GM12891 (cell line): ENCODE results near the gene TMEM11.
"Not testable (repeated sequence)": the region's sequence is repeated elsewhere in the genome, so short reads cannot be mapped to it uniquely, and the experiment has no call there.

Source experiments
- DNase-seq: peaks from one replicate; pipeline ENCODE4 v3.0.0; 2011; ENCODE audit warnings: low spot score; ENCODE audit not compliant: insufficient read length
- FAIRE-seq: peaks from 2 replicates; lab custom pipeline; 2011; peaks lifted over from hg19 to GRCh38; lab: Jason Lieb, UNC
- PAX5 ChIP-seq: IDR thresholded peaks from 2 replicates; pipeline ENCODE4 v1.6.1; 2011; ENCODE audit warnings: low read length, moderate library complexity, mild to moderate bottlenecking; ENCODE audit not compliant: insufficient read depth, severe bottlenecking
- POLR2A ChIP-seq: IDR thresholded peaks from 2 replicates; pipeline ENCODE4 v1.6.1; 2011; ENCODE audit warnings: low read depth, low read length, control low read depth
- POLR2AphosphoS5 ChIP-seq: IDR thresholded peaks from 2 replicates; pipeline ENCODE4 v1.6.1; 2011; ENCODE audit warnings: low read depth, low read length, control low read depth
- POU2F2 ChIP-seq: IDR thresholded peaks from 2 replicates; pipeline ENCODE4 v1.6.1; 2011; ENCODE audit warnings: low read depth, mild to moderate bottlenecking, control low read depth, low read length, moderate library complexity
- SPI1 ChIP-seq: IDR thresholded peaks from 2 replicates; pipeline ENCODE4 v1.6.1; 2011; ENCODE audit warnings: low read depth, low read length, control low read depth
- TAF1 ChIP-seq: IDR thresholded peaks from 2 replicates; pipeline ENCODE4 v1.6.1; 2011; ENCODE audit warnings: low read depth, low read length, control low read depth

TMEM11 gene

DNA sequence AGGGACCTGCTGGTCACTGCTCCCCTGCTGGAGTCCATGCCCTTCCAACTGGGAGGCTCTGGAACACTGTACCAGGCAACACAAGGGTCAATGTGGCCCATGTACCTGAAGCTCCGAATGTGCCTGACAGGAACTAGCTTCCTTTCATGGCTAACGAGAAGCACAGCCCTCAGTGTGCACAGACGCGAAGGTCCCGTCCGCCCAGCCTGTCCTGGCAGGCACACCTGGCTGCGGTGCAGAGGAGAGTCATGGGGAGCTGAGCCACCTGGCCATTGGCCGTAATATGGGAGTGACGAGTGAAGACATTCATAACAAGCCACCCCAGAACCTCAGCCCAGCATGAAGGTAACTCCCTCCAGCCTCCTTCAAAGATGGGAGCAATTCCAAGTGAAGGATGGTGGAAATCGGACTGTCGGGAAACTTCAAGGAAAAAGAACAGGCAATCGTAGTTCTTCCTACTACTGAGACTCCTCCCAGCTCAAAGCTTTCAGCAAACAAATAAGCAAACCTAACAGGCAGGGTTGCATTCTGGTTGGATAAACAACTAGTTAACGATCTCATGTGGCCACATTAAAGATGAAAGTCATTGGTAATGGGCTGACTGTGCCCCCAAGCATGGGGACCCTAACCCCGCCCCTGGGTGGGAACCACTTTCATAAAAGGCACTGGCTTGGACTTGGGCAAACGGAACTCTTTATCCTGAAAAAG is 13.2 kb downstream of the TMEM11 start:
- peak; percentile 74 for FAIRE-seq
- DNase-seq = no peak
- no peak for TF ChIP-seq POU2F2

GRCh38 chr17:21199856-21200255 is 14.1 kb downstream of the TMEM11 start:
- TF ChIP-seq POU2F2 (peak; percentile 94; the same call in 1 of the 2 replicates), POLR2A (no peak)
- FAIRE-seq (peak; percentile 86), DNase-seq (peak; percentile 59)

DNA sequence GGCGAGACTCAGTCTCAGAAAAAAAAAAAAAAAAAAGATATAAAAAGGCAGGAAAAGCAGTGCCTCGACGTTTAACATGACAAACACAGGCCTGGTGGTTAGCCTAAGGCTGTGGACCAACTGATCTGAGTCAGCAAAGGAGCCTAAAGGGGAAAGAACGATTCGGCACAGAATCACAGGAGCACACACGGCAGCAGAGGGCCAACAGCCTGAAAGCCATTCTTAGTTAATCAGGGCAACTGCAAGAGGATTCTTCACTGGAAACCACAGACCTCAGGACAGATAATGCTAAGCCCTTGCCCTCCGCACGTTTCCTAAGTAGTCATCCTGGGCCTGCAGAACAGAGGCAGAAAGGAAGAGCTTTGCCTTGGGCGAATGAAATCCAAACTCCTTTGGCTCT is 14.7 kb downstream of the TMEM11 start:
- no peak for TF ChIP-seq SPI1
- TF ChIP-seq POLR2A = no peak
- no peak for TF ChIP-seq POU2F2
- TF ChIP-seq PAX5 = no peak
- no peak for TF ChIP-seq TAF1
- TF ChIP-seq POLR2AphosphoS5 = no peak
- FAIRE-seq (no peak), DNase-seq (no peak)

GRCh38 chr17:21198411-21198810 is 15.6 kb downstream of the TMEM11 start:
- TF ChIP-seq POU2F2 (no peak), PAX5 (no peak), POLR2AphosphoS5 (no peak), TAF1 (no peak), SPI1 (no peak), POLR2A (no peak)
- no peak for FAIRE-seq
- DNase-seq = no peak

DNA sequence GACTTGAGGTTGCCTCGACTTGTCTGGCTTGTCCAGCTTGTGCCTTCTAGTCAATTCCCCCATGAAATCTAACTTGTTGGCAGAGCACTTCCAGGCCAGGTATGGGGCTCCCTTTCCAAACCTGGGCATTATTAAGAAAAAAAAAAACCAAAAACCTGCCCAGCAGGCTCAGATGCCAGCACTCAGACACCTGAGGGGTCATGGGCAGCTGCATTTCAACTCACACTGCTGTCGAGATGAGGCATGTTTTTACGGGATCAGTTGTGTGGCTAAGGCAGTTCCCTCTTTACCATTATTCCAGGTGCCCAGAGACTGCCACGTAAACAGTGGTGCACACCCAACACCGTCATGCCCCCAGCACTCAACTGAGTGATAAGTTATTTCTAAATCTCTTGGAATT is 17.8 kb downstream of the TMEM11 start:
- DNase-seq (no peak), FAIRE-seq (no peak)
- TF ChIP-seq TAF1 = no peak
- no peak for TF ChIP-seq SPI1
- no peak for TF ChIP-seq POLR2AphosphoS5
- TF ChIP-seq PAX5 = no peak
- TF ChIP-seq POU2F2 = no peak

- FAIRE-seq (no peak), DNase-seq (no peak)
- TF ChIP-seq POLR2AphosphoS5 = no peak
- TF ChIP-seq PAX5 = no peak
- no peak for TF ChIP-seq TAF1
- TF ChIP-seq POU2F2 = no peak
- no peak for TF ChIP-seq SPI1
- no peak for TF ChIP-seq POLR2A
Observed at GRCh38 chr17:21194703-21195102, 19.3 kb downstream of the TMEM11 start.

- TF ChIP-seq POU2F2 (no peak), PAX5 (no peak), POLR2A (no peak), TAF1 (no peak), POLR2AphosphoS5 (no peak), SPI1 (no peak)
- DNase-seq (no peak), FAIRE-seq (no peak)
Observed at GRCh38 chr17:21194226-21194625, 19.7 kb downstream of the TMEM11 start.

GRCh38 chr17:21193031-21193430 is 20.9 kb downstream of the TMEM11 start:
- TF ChIP-seq TAF1 (no peak), SPI1 (no peak), PAX5 (no peak), POLR2AphosphoS5 (no peak), POLR2A (no peak), POU2F2 (no peak)
- DNase-seq (no peak), FAIRE-seq (no peak)

DNA sequence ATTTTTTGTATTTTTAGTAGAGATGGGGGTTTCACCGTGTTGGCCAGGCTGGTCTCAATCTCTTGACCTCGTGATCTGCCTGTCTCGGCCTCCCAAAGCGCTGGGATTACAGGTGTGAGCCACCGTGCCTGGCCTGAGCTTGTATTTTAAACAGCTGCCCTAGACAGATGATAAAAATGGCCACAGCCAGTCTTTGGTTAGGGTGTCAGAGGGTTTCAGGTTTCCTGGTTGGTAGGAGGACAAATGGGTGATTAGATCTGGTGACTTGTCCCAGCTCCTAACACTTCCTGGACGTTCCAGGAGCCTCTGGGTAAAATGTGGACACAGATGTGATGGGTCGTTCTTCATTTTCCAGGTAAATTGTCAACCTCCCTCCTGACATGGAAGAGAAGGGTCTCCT is 21.5 kb downstream of the TMEM11 start:
- not testable (repeated sequence) for DNase-seq, FAIRE-seq

DNA sequence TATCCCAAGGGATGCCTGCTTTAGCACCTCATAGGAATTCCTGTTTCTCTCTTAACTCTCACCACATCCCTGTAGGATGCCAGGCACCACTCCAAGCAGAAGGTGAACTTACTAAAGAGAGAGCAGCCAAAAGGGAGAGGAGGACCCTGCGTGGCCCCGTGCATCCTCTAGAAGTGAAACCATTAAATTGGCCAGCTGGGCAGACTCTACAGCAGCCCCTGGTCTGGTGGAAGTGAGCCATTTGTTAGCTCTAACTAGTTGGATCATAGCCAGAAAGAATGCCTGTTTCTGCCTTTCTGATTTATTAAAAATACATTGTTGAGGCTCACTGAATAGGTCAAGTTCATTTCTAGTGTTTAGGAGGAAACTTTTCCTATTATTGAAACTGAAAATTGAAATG is 22.3 kb downstream of the TMEM11 start:
- DNase-seq (no peak), FAIRE-seq (no peak)
- TF ChIP-seq TAF1 (no peak), POLR2A (no peak), POU2F2 (no peak), POLR2AphosphoS5 (no peak), SPI1 (no peak), PAX5 (no peak)
